Parathyroid adenoma (tissue), 2 donors: ENCODE measurements around the gene CEP152.

ENCODE experiments used
- H2AFZ ChIP-seq: fragments of 300-600 bp; sonication (generic); one replicate; pipeline ENCODE4 v1.7.0; 2017; ENCODE audit warnings: antibody characterized with exemption, mild to moderate bottlenecking
- H3K27ac ChIP-seq: fragments of 300-600 bp; sonication (generic); one replicate; pipeline ENCODE4 v1.7.0; 2017
- H3K27me3 ChIP-seq: fragments of 300-600 bp; sonication (generic); one replicate; pipeline ENCODE4 v1.7.0; 2017; ENCODE audit warnings: low read length; ENCODE audit not compliant: control insufficient read depth, insufficient read depth
- H3K36me3 ChIP-seq: fragments of 300-600 bp; sonication (generic); one replicate; pipeline ENCODE4 v1.7.0; 2017; ENCODE audit warnings: low read length; ENCODE audit not compliant: control insufficient read depth, insufficient read depth
- H3K4me1 ChIP-seq: fragments of 300-600 bp; sonication (generic); one replicate; pipeline ENCODE4 v1.7.0; 2017; ENCODE audit warnings: control low read depth
- H3K4me2 ChIP-seq: fragments of 300-600 bp; sonication (generic); one replicate; pipeline ENCODE4 v1.7.0; 2017; ENCODE audit warnings: low read length
- H3K4me3 ChIP-seq: fragments of 300-600 bp; sonication (generic); one replicate; pipeline ENCODE4 v1.7.0; 2017; ENCODE audit warnings: low read depth, low read length
- H3K79me2 ChIP-seq: fragments of 300-600 bp; sonication (generic); one replicate; pipeline ENCODE4 v1.7.0; 2017; ENCODE audit warnings: control low read depth
- H3K9ac ChIP-seq: fragments of 300-600 bp; sonication (generic); one replicate; pipeline ENCODE4 v1.7.0; 2017; ENCODE audit warnings: mild to moderate bottlenecking
- H3K9me3 ChIP-seq: fragments of 300-600 bp; sonication (generic); one replicate; pipeline ENCODE4 v1.7.0; 2017; ENCODE audit warnings: low read length; ENCODE audit not compliant: control insufficient read depth
- CTCF ChIP-seq: fragments of 300-600 bp; sonication (generic); IDR thresholded peaks from one replicate; pipeline ENCODE4 v1.7.0; 2017; ENCODE audit warnings: antibody characterized with exemption, mild to moderate bottlenecking
- donor health status: primary hyperparathyroidism.

Gene CEP152

GRCh38 chr15:48785712-48786111 lies 25.2 kb downstream of the CEP152 start:
- Histone ChIP-seq H3K4me2 (no peak overlapping the region), H3K79me2 (no peaks in the 10 kb centered on the region), H3K4me3 (no peak overlapping the region), H3K36me3 (no peaks in the 10 kb centered on the region), H3K27me3 (no peaks in the 10 kb centered on the region), H2AFZ (no peak overlapping the region), H3K27ac (no peak overlapping the region), H3K4me1 (no peaks in the 10 kb centered on the region), H3K9me3 (no peaks in the 10 kb centered on the region), H3K9ac (no peak overlapping the region)
- TF ChIP-seq CTCF: no peak

- H3K9me3 ChIP-seq: no peaks in the 10 kb centered on the region
- H3K4me3 ChIP-seq: no peak overlapping the region
- H3K36me3 ChIP-seq: no peaks in the 10 kb centered on the region
- H2AFZ ChIP-seq: no peak overlapping the region
- no peak for TF ChIP-seq CTCF
- no peak overlapping the region for H3K4me2 ChIP-seq
- no peak overlapping the region for H3K9ac ChIP-seq
- H3K79me2 ChIP-seq: no peaks in the 10 kb centered on the region
- no peaks in the 10 kb centered on the region for H3K4me1 ChIP-seq
- H3K27ac ChIP-seq: no peak overlapping the region
- no peaks in the 10 kb centered on the region for H3K27me3 ChIP-seq
Observed at GRCh38 chr15:48785195-48785594, 25.7 kb downstream of the CEP152 start.

GRCh38 chr15:48784756-48785155 lies 26.1 kb downstream of the CEP152 start:
- H3K4me3 ChIP-seq: no peak overlapping the region
- no peak overlapping the region for H3K9ac ChIP-seq
- H3K27ac ChIP-seq: no peak overlapping the region
- H3K79me2 ChIP-seq: no peaks in the 10 kb centered on the region
- no peak for TF ChIP-seq CTCF
- H3K36me3 ChIP-seq: no peaks in the 10 kb centered on the region
- H2AFZ ChIP-seq: no peak overlapping the region
- no peaks in the 10 kb centered on the region for H3K27me3 ChIP-seq
- H3K9me3 ChIP-seq: no peaks in the 10 kb centered on the region
- no peaks in the 10 kb centered on the region for H3K4me1 ChIP-seq
- H3K4me2 ChIP-seq: no peak overlapping the region

GRCh38 chr15:48782911-48783310 lies 28.0 kb downstream of the CEP152 start:
- no peaks in the 10 kb centered on the region for H3K9me3 ChIP-seq
- no peaks in the 10 kb centered on the region for H3K36me3 ChIP-seq
- no peaks in the 10 kb centered on the region for H3K4me1 ChIP-seq
- no peak overlapping the region for H2AFZ ChIP-seq
- no peak for TF ChIP-seq CTCF
- no peaks in the 10 kb centered on the region for H3K27me3 ChIP-seq
- no peak overlapping the region for H3K27ac ChIP-seq
- no peak overlapping the region for H3K4me2 ChIP-seq
- H3K4me3 ChIP-seq: no peak overlapping the region
- H3K9ac ChIP-seq: no peak overlapping the region
- H3K79me2 ChIP-seq: no peaks in the 10 kb centered on the region

GRCh38 chr15:48781481-48782081 lies 29.3 kb downstream of the CEP152 start:
- Histone ChIP-seq H3K9ac (no peak overlapping the region), H3K27ac (no peak overlapping the region), H3K9me3 (no peaks in the 10 kb centered on the region), H3K79me2 (no peaks in the 10 kb centered on the region), H2AFZ (no peak overlapping the region), H3K27me3 (no peaks in the 10 kb centered on the region), H3K4me3 (no peak overlapping the region), H3K36me3 (no peaks in the 10 kb centered on the region), H3K4me2 (no peak overlapping the region), H3K4me1 (no peaks in the 10 kb centered on the region)
- no peak for TF ChIP-seq CTCF
